Loucy (cell line): ENCODE data around the gene ESR1.
"Not testable (repeated sequence)": the region's sequence is repeated elsewhere in the genome, so short reads cannot be mapped to it uniquely, and the experiment has no call there.

Source experiments
- H2AFZ ChIP-seq: fragments of 200-600 bp; sonication (generic); 2 replicates; pipeline ENCODE4 v1.6.0; 2016; ENCODE audit warnings: antibody characterized with exemption, mild to moderate bottlenecking, low read length, moderate library complexity
- H3F3A ChIP-seq: fragments of 200-600 bp; 2 replicates; pipeline ENCODE4 v1.6.0; 2016; ENCODE audit warnings: antibody characterized with exemption, low read depth, mild to moderate bottlenecking
- H3K27me3 ChIP-seq: fragments of 200-600 bp; sonication (generic); 2 replicates; pipeline ENCODE4 v1.6.1; 2014; ENCODE audit warnings: low read length, mild to moderate bottlenecking; ENCODE audit not compliant: insufficient read depth, poor library complexity, severe bottlenecking
- H3K36me3 ChIP-seq: fragments of 200-600 bp; sonication (generic); 2 replicates; pipeline ENCODE4 v1.6.1; 2016; ENCODE audit warnings: low read length; ENCODE audit not compliant: insufficient read depth
- H3K4me1 ChIP-seq: fragments of 200-600 bp; sonication (generic); 2 replicates; pipeline ENCODE4 v1.5.1; 2014; ENCODE audit warnings: low read length, mild to moderate bottlenecking; ENCODE audit not compliant: insufficient read depth, poor library complexity, severe bottlenecking
- H3K4me2 ChIP-seq: fragments of 200-600 bp; sonication (generic); 2 replicates; pipeline ENCODE4 v1.6.0; 2014; ENCODE audit warnings: antibody characterized with exemption, low read length, low read depth, mild to moderate bottlenecking; ENCODE audit not compliant: poor library complexity, severe bottlenecking
- H3K4me3 ChIP-seq: fragments of 200-600 bp; sonication (generic); 2 replicates; pipeline ENCODE4 v1.5.1; 2014; ENCODE audit warnings: low read length, mild to moderate bottlenecking, mixed read lengths; ENCODE audit not compliant: poor library complexity, severe bottlenecking
- H3K79me2 ChIP-seq: fragments of 200-600 bp; sonication (generic); 2 replicates; pipeline ENCODE4 v1.6.1; 2014; ENCODE audit warnings: low read length; ENCODE audit not compliant: insufficient read depth
- H3K9ac ChIP-seq: fragments of 200-600 bp; sonication (generic); 2 replicates; pipeline ENCODE4 v1.6.0; 2014; ENCODE audit warnings: mild to moderate bottlenecking, low read depth, low read length, moderate library complexity; ENCODE audit not compliant: poor library complexity, severe bottlenecking
- H3K9me2 ChIP-seq: fragments of 200-600 bp; sonication (generic); replicated peaks from 2 replicates; pipeline ENCODE4 v1.6.1; 2016; ENCODE audit warnings: low read depth, low read length, mixed read lengths
- H3K9me3 ChIP-seq: fragments of 200-600 bp; sonication (generic); 2 replicates; pipeline ENCODE4 v1.6.1; 2014; ENCODE audit warnings: mild to moderate bottlenecking, antibody characterized with exemption, low read length, low read depth; ENCODE audit not compliant: insufficient read depth
- H4K20me1 ChIP-seq: fragments of 200-600 bp; sonication (generic); 2 replicates; pipeline ENCODE4 v1.6.0; 2014; ENCODE audit warnings: antibody characterized with exemption, low read length, mild to moderate bottlenecking; ENCODE audit not compliant: insufficient read depth, poor library complexity, severe bottlenecking
- CTCF ChIP-seq: fragments of 200-600 bp; sonication (generic); conservative IDR thresholded peaks from 2 replicates; pipeline ENCODE4 v1.5.1; 2014; ENCODE audit warnings: mild to moderate bottlenecking, antibody characterized with exemption, low read length
- EZH2phosphoT487 ChIP-seq: fragments of 200-600 bp; IDR thresholded peaks from 2 replicates; pipeline ENCODE4 v1.6.1; 2018; ENCODE audit warnings: antibody characterized with exemption, mild to moderate bottlenecking, moderate library complexity, borderline replicate concordance

The ESR1 gene

GRCh38 chr6:152130441-152130840 is 323.0 kb downstream of the ESR1 start:
- Histone ChIP-seq H3K36me3 (peaks cover 23% of the 10 kb centered on the region; the same call in 1 of the 2 replicates), H3K9me3 (no peaks in the 10 kb centered on the region), H2AFZ (no peak overlapping the region), H3K4me2 (no peak overlapping the region), H3K79me2 (no peaks in the 10 kb centered on the region), H3K4me1 (no peaks in the 10 kb centered on the region), H4K20me1 (no peaks in the 10 kb centered on the region), H3F3A (no peaks in the 10 kb centered on the region), H3K27me3 (no peaks in the 10 kb centered on the region), H3K4me3 (no peak overlapping the region), H3K9ac (no peak overlapping the region), H3K9me2 (no peaks in the 10 kb centered on the region)
- no peak for TF ChIP-seq CTCF
- TF ChIP-seq EZH2phosphoT487, result no peak

- no peak overlapping the region for H2AFZ ChIP-seq
- H3K9me3 ChIP-seq, result no peaks in the 10 kb centered on the region
- no peaks in the 10 kb centered on the region for H3K4me1 ChIP-seq
- H3K4me3 ChIP-seq, result no peak overlapping the region
- H3K9me2 ChIP-seq, result no peaks in the 10 kb centered on the region
- H4K20me1 ChIP-seq, result no peaks in the 10 kb centered on the region
- no peak for TF ChIP-seq EZH2phosphoT487
- peaks cover 23% of the 10 kb centered on the region; the same call in 1 of the 2 replicates for H3K36me3 ChIP-seq
- H3K79me2 ChIP-seq, result no peaks in the 10 kb centered on the region
- H3F3A ChIP-seq, result no peaks in the 10 kb centered on the region
- H3K9ac ChIP-seq, result no peak overlapping the region
- no peaks in the 10 kb centered on the region for H3K27me3 ChIP-seq
- no peak overlapping the region for H3K4me2 ChIP-seq
Measured at GRCh38 chr6:152135755-152136448, 328.4 kb downstream of the ESR1 start.

- Histone ChIP-seq H3K9me3 (no peaks in the 10 kb centered on the region), H3K79me2 (no peaks in the 10 kb centered on the region), H3F3A (no peaks in the 10 kb centered on the region), H3K4me2 (no peak overlapping the region), H3K9ac (no peak overlapping the region), H3K4me3 (no peak overlapping the region), H2AFZ (no peak overlapping the region), H3K27me3 (no peaks in the 10 kb centered on the region), H4K20me1 (no peaks in the 10 kb centered on the region), H3K36me3 (peaks cover 22% of the 10 kb centered on the region; the same call in 1 of the 2 replicates), H3K9me2 (no peaks in the 10 kb centered on the region), H3K4me1 (no peaks in the 10 kb centered on the region)
- TF ChIP-seq EZH2phosphoT487, result no peak
Measured at GRCh38 chr6:152136449-152136825, 329.0 kb downstream of the ESR1 start.

- H3K4me3 ChIP-seq, H3K9me3 ChIP-seq, H4K20me1 ChIP-seq, H3K4me1 ChIP-seq, H3K9me2 ChIP-seq, H2AFZ ChIP-seq, H3K9ac ChIP-seq, H3K79me2 ChIP-seq, H3K4me2 ChIP-seq, H3F3A ChIP-seq, H3K27me3 ChIP-seq: not testable (repeated sequence)
- H3K36me3 ChIP-seq, result peaks cover 15% of the 10 kb centered on the region; the same call in 1 of the 2 replicates
Measured at GRCh38 chr6:152138344-152138743, 330.9 kb downstream of the ESR1 start.
